ENCODE measurements around the gene PGF.

The PGF gene

GRCh38 chr14:74898694-74899093 is 56.7 kb downstream of the PGF start:
- DNase-seq (ENCODE audit: low read depth) = no peak

DNA sequence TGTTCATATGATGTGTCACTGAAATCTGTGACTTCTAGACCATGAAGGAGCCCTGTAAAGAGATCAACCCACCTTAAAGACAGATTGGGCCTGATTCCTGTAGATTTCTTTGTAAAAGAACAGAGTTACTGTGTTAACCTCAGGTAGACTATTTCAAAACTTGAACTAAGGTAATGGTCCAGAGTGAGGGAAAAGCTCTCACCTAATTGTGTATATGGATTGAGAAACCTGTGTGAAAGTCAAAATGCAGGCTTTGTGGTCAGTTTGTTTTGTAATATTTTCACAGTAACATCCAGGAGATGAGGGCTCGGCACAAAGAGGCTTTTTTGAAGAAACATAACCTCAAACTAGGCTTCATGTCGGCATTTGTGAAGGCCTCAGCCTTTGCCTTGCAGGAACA is 57.3 kb downstream of the PGF start:
- no peak for DNase-seq (ENCODE audit: low read depth)

DNA sequence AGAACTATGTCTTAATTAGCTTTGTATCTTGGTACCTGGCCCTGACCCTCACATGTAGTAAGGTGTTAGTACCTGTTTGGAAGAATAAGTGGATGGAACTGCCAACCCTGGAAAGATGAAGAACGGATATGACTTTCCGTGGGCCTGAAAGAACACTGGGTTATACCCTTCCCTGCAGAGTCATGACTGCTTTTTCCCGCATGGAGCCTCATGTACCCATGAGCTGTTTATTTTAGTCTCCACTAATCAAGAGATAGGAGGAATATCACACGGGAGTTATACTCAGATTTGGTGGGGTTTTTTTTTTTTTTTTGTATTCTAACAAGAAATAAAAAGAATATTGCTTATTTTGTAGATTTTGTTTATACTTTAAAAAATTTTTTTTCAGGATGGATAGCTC is 57.8 kb downstream of the PGF start:
- no peak for DNase-seq (ENCODE audit: low read depth)

DNA sequence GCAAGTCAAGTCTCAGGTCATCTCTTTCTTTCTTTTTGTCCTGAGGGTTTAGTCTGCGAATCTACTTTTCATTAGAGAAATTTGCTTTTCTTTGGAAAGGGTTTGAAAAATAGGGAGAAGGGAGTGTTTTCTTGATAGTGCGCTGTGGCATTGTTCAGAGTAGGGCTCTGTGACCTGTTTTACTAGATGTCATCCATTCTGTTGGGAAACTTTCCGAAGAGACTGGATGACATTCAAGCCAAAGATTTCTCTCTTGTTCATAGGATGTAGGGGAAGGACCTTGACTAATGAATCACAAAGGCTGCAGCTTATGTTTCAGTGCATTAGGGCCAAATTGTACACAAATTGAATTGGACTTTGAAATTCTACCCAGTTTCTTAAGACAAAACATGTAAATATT is 59.0 kb downstream of the PGF start:
- DNase-seq (ENCODE audit: low read depth) = no peak

GRCh38 chr14:74893614-74894091 is 61.7 kb downstream of the PGF start:
- no peak for DNase-seq (ENCODE audit: low read depth)

DNA sequence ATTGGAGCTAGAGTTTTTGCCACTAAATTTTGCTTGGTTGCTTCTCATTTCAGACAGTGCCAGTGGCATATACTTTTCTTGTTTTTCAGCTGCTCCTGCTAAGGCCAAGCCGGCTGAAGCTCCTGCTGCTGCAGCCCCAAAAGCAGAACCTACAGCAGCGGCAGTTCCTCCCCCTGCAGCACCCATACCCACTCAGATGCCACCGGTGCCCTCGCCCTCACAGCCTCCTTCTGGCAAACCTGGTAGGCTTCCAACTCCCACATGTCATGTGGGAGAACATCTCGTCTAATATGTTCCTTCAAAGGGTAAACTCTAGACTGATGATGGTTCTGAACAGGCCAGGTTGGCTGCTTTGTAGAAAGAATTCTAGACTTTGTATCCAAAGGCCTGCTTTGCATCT is 62.7 kb downstream of the PGF start:
- DNase-seq (ENCODE audit: low read depth) = no peak

GRCh38 chr14:74891870-74892269 is 63.5 kb downstream of the PGF start:
- DNase-seq (ENCODE audit: low read depth) = no peak

Measured in fibroblast of the conjunctiva (primary cell).